COLO829 (cell line): ENCODE data around the gene KIFAP3.
"Not testable (repeated sequence)": the region's sequence is repeated elsewhere in the genome, so short reads cannot be mapped to it uniquely, and the experiment has no call there.

ENCODE experiments used
- DNase-seq: peaks from one replicate; pipeline ENCODE4 v3.0.0; 2012; ENCODE audit warnings: low spot score

KIFAP3 gene

GRCh38 chr1:169924063-169924462 lies 150.4 kb downstream of the KIFAP3 start:
- DNase-seq = no peak

GRCh38 chr1:169921080-169921479 lies 153.4 kb downstream of the KIFAP3 start:
- DNase-seq = no peak

GRCh38 chr1:169918927-169919326 lies 155.6 kb downstream of the KIFAP3 start:
- no peak for DNase-seq

GRCh38 chr1:169918220-169918619 lies 156.3 kb downstream of the KIFAP3 start:
- DNase-seq = not testable (repeated sequence)

- DNase-seq = no peak
These were observed 159.3 kb downstream of the KIFAP3 start for GRCh38 chr1:169915150-169915549.

- DNase-seq = no peak
These were observed 160.0 kb downstream of the KIFAP3 start for GRCh38 chr1:169914531-169914930.

- no peak for DNase-seq
These were observed 165.0 kb downstream of the KIFAP3 start for GRCh38 chr1:169909499-169909898.

GRCh38 chr1:169906938-169907337 lies 167.6 kb downstream of the KIFAP3 start:
- DNase-seq = no peak

- DNase-seq = no peak
These were observed 169.7 kb downstream of the KIFAP3 start for GRCh38 chr1:169904834-169905233.

GRCh38 chr1:169902751-169903150 lies 171.7 kb downstream of the KIFAP3 start:
- DNase-seq = no peak

GRCh38 chr1:169901115-169901514 lies 173.4 kb downstream of the KIFAP3 start:
- no peak for DNase-seq

GRCh38 chr1:169900571-169900970 lies 173.9 kb downstream of the KIFAP3 start:
- DNase-seq = no peak

- DNase-seq = peak; percentile 86
These were observed 174.8 kb downstream of the KIFAP3 start for GRCh38 chr1:169899519-169900217.

- DNase-seq = no peak
These were observed 178.5 kb downstream of the KIFAP3 start for GRCh38 chr1:169896013-169896412.

- no peak for DNase-seq
These were observed 179.9 kb downstream of the KIFAP3 start for GRCh38 chr1:169894424-169895145.

- DNase-seq = peak; percentile 99
These were observed 180.7 kb downstream of the KIFAP3 start, which contains the start of gene SCYL3 for GRCh38 chr1:169893645-169894423. Gene SCYL3 (minus strand): TSS chr1:169893896. CDS start chr1:169888840, 5,056 bp downstream.

GRCh38 chr1:169892927-169893644 lies 181.4 kb downstream of the KIFAP3 start:
- DNase-seq = peak; percentile 31

GRCh38 chr1:169892176-169892926 lies 182.1 kb downstream of the KIFAP3 start:
- no peak for DNase-seq

- DNase-seq = no peak
These were observed 183.0 kb downstream of the KIFAP3 start for GRCh38 chr1:169891539-169891885.

- DNase-seq = no peak
These were observed 183.5 kb downstream of the KIFAP3 start for GRCh38 chr1:169890761-169891538.

- DNase-seq = no peak
These were observed 184.6 kb downstream of the KIFAP3 start for GRCh38 chr1:169889871-169890270.
